GM19328 (cell line): Measurements from ENCODE around the gene OTOA.
"Not testable (repeated sequence)": the region's sequence is repeated elsewhere in the genome, so short reads cannot be mapped to it uniquely, and the experiment has no call there.

ENCODE experiments used
- ATAC-seq: cut with Tn5 transposase; IDR thresholded peaks from one replicate; pipeline ENCODE4 v1.9.1; 2021; ENCODE audit warnings: mild to moderate bottlenecking, moderate library complexity; ENCODE audit not compliant: unreplicated experiment

The OTOA gene

GRCh38 chr16:21801538-21802374, 138.0 kb downstream of the OTOA start:
- ATAC-seq = not testable (repeated sequence)

DNA sequence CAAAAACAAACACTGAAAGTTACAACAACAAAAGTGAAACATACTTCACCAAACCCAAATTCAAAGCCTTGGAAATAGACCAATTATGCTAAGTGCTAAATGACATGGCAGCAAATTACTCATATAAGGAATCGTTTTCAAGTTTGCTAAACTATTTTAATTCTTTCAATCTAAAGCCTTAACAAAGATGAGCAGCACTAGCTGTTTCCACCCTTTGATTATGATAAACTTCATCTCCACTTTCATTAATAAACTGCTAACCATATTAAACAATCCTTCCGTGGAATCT, 138.6 kb downstream of the OTOA start:
- ATAC-seq = not testable (repeated sequence)
